Measurements from ENCODE around the gene LRSAM1.
A peak's percentile ranks its signal among the peaks of the same experiment; 100 is the strongest.
"Not testable (repeated sequence)": the region's sequence is repeated elsewhere in the genome, so short reads cannot be mapped to it uniquely, and the experiment has no call there.

The LRSAM1 gene

GRCh38 chr9:127451858-127452656 lies 747 bp downstream of the LRSAM1 start:
- Mint-ChIP-seq H3K27ac (ENCODE audit: low read depth) (peak overlapping the region; percentile 97), H3K4me1 (peaks cover 52% of the 10 kb centered on the region), H3K4me3 (peak overlapping the region; percentile 92), H3K36me3 (ENCODE audit: insufficient read depth) (peaks cover 48% of the 10 kb centered on the region), H3K9me3 (no peaks in the 10 kb centered on the region), H3K27me3 (no peaks in the 10 kb centered on the region)
- peak in 1 of 2 donors; percentile 14 for DNase-seq (ENCODE audit: low spot score in 2 of 2)
- no peak for ATAC-seq (replicated peaks; ENCODE audit: extremely low read depth, poor library complexity, severe bottlenecking)

GRCh38 chr9:127452691-127453090 lies 1.4 kb downstream of the LRSAM1 start:
- DNase-seq (ENCODE audit: low spot score in 2 of 2): no peak

GRCh38 chr9:127455324-127455992 lies 4.1 kb downstream of the LRSAM1 start:
- H3K4me3 Mint-ChIP-seq: no peak overlapping the region
- DNase-seq (ENCODE audit: low spot score in 2 of 2): no peak
- peaks cover 23% of the 10 kb centered on the region for H3K4me1 Mint-ChIP-seq
- H3K36me3 Mint-ChIP-seq (ENCODE audit: insufficient read depth): peaks cover 26% of the 10 kb centered on the region
- no peak for ATAC-seq (replicated peaks; ENCODE audit: extremely low read depth, poor library complexity, severe bottlenecking)
- H3K27ac Mint-ChIP-seq (ENCODE audit: low read depth): no peak overlapping the region
- H3K9me3 Mint-ChIP-seq: no peaks in the 10 kb centered on the region
- H3K27me3 Mint-ChIP-seq: no peaks in the 10 kb centered on the region

More at GRCh38 chr9:127452691-127453090, 1.4 kb downstream of the LRSAM1 start:
- Mint-ChIP-seq H3K27me3 (no peaks in the 10 kb centered on the region), H3K4me1 (peaks cover 49% of the 10 kb centered on the region), H3K27ac (ENCODE audit: low read depth) (no peak overlapping the region), H3K4me3 (peak overlapping the region; percentile 92), H3K36me3 (ENCODE audit: insufficient read depth) (peaks cover 47% of the 10 kb centered on the region), H3K9me3 (no peaks in the 10 kb centered on the region)
- no peak for ATAC-seq (replicated peaks; ENCODE audit: extremely low read depth, poor library complexity, severe bottlenecking)

GRCh38 chr9:127457191-127457878 lies 6.0 kb downstream of the LRSAM1 start:
- no peak overlapping the region for H3K4me3 Mint-ChIP-seq
- no peaks in the 10 kb centered on the region for H3K27me3 Mint-ChIP-seq
- H3K4me1 Mint-ChIP-seq: peaks cover 12% of the 10 kb centered on the region
- no peak for DNase-seq (ENCODE audit: low spot score in 2 of 2)
- ATAC-seq (replicated peaks; ENCODE audit: extremely low read depth, poor library complexity, severe bottlenecking): no peak
- no peaks in the 10 kb centered on the region for H3K9me3 Mint-ChIP-seq
- H3K36me3 Mint-ChIP-seq (ENCODE audit: insufficient read depth): peaks cover 17% of the 10 kb centered on the region
- peak overlapping the region; percentile 70 for H3K27ac Mint-ChIP-seq (ENCODE audit: low read depth)

GRCh38 chr9:127458921-127459320 lies 7.6 kb downstream of the LRSAM1 start:
- Mint-ChIP-seq H3K4me1 (peaks cover 9% of the 10 kb centered on the region), H3K36me3 (ENCODE audit: insufficient read depth) (peaks cover 25% of the 10 kb centered on the region), H3K27ac (ENCODE audit: low read depth) (no peak overlapping the region), H3K27me3 (no peaks in the 10 kb centered on the region), H3K9me3 (no peaks in the 10 kb centered on the region), H3K4me3 (no peak overlapping the region)
- DNase-seq (ENCODE audit: low spot score in 2 of 2) (no peak), ATAC-seq (replicated peaks; ENCODE audit: extremely low read depth, poor library complexity, severe bottlenecking) (no peak)

GRCh38 chr9:127463382-127463781 lies 12.1 kb downstream of the LRSAM1 start:
- Mint-ChIP-seq H3K4me3 (no peak overlapping the region), H3K4me1 (no peaks in the 10 kb centered on the region), H3K36me3 (ENCODE audit: insufficient read depth) (peaks cover 25% of the 10 kb centered on the region), H3K27ac (ENCODE audit: low read depth) (no peak overlapping the region), H3K9me3 (no peaks in the 10 kb centered on the region), H3K27me3 (no peaks in the 10 kb centered on the region)
- DNase-seq (ENCODE audit: low spot score in 2 of 2): no peak
- no peak for ATAC-seq (replicated peaks; ENCODE audit: extremely low read depth, poor library complexity, severe bottlenecking)

GRCh38 chr9:127463911-127464310 lies 12.6 kb downstream of the LRSAM1 start:
- DNase-seq (ENCODE audit: low spot score in 2 of 2) (no peak), ATAC-seq (replicated peaks; ENCODE audit: extremely low read depth, poor library complexity, severe bottlenecking) (no peak)
- Mint-ChIP-seq H3K36me3 (ENCODE audit: insufficient read depth) (peaks cover 25% of the 10 kb centered on the region), H3K27me3 (no peaks in the 10 kb centered on the region), H3K9me3 (no peaks in the 10 kb centered on the region), H3K27ac (ENCODE audit: low read depth) (no peak overlapping the region), H3K4me1 (no peaks in the 10 kb centered on the region), H3K4me3 (no peak overlapping the region)

GRCh38 chr9:127466407-127466917 lies 15.2 kb downstream of the LRSAM1 start:
- DNase-seq (ENCODE audit: low spot score in 2 of 2); H3K4me3 Mint-ChIP-seq; H3K27ac Mint-ChIP-seq (ENCODE audit: low read depth); H3K9me3 Mint-ChIP-seq; H3K4me1 Mint-ChIP-seq; H3K27me3 Mint-ChIP-seq; ATAC-seq (replicated peaks; ENCODE audit: extremely low read depth, poor library complexity, severe bottlenecking): not testable (repeated sequence)
- H3K36me3 Mint-ChIP-seq (ENCODE audit: insufficient read depth): peaks cover 20% of the 10 kb centered on the region

- ATAC-seq (replicated peaks; ENCODE audit: extremely low read depth, poor library complexity, severe bottlenecking): no peak
- H3K4me1 Mint-ChIP-seq: no peaks in the 10 kb centered on the region
Observed at GRCh38 chr9:127467621-127468020, 16.3 kb downstream of the LRSAM1 start.

GRCh38 chr9:127470662-127471061 lies 19.4 kb downstream of the LRSAM1 start:
- no peaks in the 10 kb centered on the region for H3K4me1 Mint-ChIP-seq
- no peak for ATAC-seq (replicated peaks; ENCODE audit: extremely low read depth, poor library complexity, severe bottlenecking)
- no peak overlapping the region for H3K27ac Mint-ChIP-seq (ENCODE audit: low read depth)
- peaks cover 12% of the 10 kb centered on the region for H3K36me3 Mint-ChIP-seq (ENCODE audit: insufficient read depth)
- no peak for DNase-seq (ENCODE audit: low spot score in 2 of 2)
- H3K27me3 Mint-ChIP-seq: no peaks in the 10 kb centered on the region
- H3K9me3 Mint-ChIP-seq: no peaks in the 10 kb centered on the region
- H3K4me3 Mint-ChIP-seq: no peak overlapping the region

More at GRCh38 chr9:127467621-127468020, 16.3 kb downstream of the LRSAM1 start:
- Mint-ChIP-seq H3K27me3 (no peaks in the 10 kb centered on the region), H3K9me3 (no peaks in the 10 kb centered on the region), H3K4me3 (no peak overlapping the region), H3K27ac (ENCODE audit: low read depth) (no peak overlapping the region), H3K36me3 (ENCODE audit: insufficient read depth) (peaks cover 14% of the 10 kb centered on the region)
- no peak for DNase-seq (ENCODE audit: low spot score in 2 of 2)

- H3K27me3 Mint-ChIP-seq: no peaks in the 10 kb centered on the region
- peaks cover 9% of the 10 kb centered on the region for H3K36me3 Mint-ChIP-seq (ENCODE audit: insufficient read depth)
- no peak for ATAC-seq (replicated peaks; ENCODE audit: extremely low read depth, poor library complexity, severe bottlenecking)
- H3K27ac Mint-ChIP-seq (ENCODE audit: low read depth): no peak overlapping the region
- H3K4me1 Mint-ChIP-seq: no peaks in the 10 kb centered on the region
- DNase-seq (ENCODE audit: low spot score in 2 of 2): no peak
- no peaks in the 10 kb centered on the region for H3K9me3 Mint-ChIP-seq
- H3K4me3 Mint-ChIP-seq: no peak overlapping the region
Observed at GRCh38 chr9:127473501-127473900, 22.2 kb downstream of the LRSAM1 start.

- Mint-ChIP-seq H3K9me3 (no peaks in the 10 kb centered on the region), H3K4me1 (no peaks in the 10 kb centered on the region), H3K4me3 (no peak overlapping the region), H3K27me3 (no peaks in the 10 kb centered on the region), H3K27ac (ENCODE audit: low read depth) (no peak overlapping the region), H3K36me3 (ENCODE audit: insufficient read depth) (peaks cover 12% of the 10 kb centered on the region)
- no peak for ATAC-seq (replicated peaks; ENCODE audit: extremely low read depth, poor library complexity, severe bottlenecking)
- no peak for DNase-seq (ENCODE audit: low spot score in 2 of 2)
Observed at GRCh38 chr9:127473932-127474331, 22.6 kb downstream of the LRSAM1 start.

Measured in central memory CD8-positive, alpha-beta T cell (primary cell).